HG02973 (cell line): ENCODE data around the gene OR1I1.
"Not testable (repeated sequence)": the region's sequence is repeated elsewhere in the genome, so short reads cannot be mapped to it uniquely, and the experiment has no call there.

Experiments used
- ATAC-seq: cut with Tn5 transposase; IDR thresholded peaks from one replicate; pipeline ENCODE4 v1.9.1; 2021; ENCODE audit warnings: moderate library complexity; ENCODE audit not compliant: unreplicated experiment

Gene OR1I1, protein sequence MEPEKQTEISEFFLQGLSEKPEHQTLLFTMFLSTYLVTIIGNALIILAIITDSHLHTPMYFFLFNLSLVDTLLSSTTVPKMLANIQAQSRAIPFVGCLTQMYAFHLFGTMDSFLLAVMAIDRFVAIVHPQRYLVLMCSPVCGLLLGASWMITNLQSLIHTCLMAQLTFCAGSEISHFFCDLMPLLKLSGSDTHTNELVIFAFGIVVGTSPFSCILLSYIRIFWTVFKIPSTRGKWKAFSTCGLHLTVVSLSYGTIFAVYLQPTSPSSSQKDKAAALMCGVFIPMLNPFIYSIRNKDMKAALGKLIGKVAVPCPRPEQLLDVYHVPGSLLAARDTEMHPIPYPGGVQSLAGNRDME

DNA sequence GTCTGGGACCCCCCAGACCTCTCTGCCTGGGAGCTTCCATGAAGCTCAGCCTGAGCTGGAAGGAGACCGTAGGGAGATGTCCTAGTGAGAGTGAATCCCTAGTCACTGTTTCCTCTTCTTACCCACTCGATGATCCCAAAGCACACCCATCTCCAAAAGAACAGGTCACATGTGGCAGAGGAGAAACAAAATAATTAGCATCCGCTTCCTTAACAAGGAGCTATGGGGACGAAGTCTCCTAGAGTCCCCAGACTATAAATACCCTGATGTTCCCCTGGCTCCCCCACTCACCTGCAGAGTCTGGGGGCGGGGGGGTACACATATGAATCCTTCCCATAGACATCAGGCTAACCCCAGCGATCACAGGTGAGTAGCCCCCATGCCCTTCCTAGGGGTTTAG lies at the start of gene OR1I1:
OR1I1 (plus strand) TSS at position 301 of the 400 bp plus-strand sequence. CDS start 4,855 bp downstream, outside the sequence.
- no peak for ATAC-seq

DNA sequence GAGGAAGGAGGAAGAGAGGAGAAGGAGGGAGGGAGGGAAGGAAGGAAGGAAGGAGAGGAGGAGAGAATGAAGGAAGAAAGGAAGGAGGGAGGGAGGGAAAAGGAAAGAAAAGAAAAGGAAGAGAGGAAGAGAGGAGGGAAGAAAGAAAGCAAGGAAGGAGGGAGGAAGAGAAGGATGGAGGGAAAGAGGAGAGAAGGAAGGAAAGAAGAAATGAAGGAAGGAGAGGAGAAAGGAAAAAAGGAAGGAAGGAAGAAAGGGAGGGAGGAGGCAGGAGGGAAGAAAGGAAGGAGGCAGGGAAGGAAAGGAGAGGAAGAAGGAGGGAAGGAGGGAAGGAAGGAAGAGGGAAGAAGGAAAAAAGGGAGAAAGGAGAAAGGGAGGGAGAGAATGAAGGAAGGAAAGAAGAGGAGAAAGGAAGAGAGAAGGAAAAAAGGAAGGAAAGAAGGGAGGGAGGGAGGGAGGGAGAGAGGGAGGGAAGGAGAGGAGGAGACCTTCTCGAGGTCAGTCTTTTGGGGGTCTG lies 46.2 kb upstream of the OR1I1 start:
- no peak for ATAC-seq

- no peak for ATAC-seq
Observed at GRCh38 chr19:15037586-15037985, 44.4 kb upstream of the OR1I1 start.

DNA sequence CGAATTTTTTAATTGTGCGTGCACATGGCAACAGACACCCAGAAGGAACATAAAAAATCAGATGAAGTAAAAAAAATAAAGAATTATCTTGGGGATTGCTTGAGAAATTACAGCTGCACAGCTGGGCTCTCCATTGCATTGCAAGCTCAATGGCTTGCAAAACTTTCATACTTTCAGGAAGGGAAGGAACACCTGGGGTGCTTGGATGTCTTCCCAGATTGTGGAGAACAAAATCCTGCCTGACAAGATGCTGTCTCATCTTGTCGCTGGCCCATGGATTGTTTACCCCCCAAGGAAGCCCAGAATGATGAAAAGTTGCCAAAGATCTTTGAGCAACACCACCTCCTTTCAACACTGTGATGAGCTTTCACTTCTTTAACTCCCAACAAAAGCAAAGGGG lies 43.7 kb upstream of the OR1I1 start:
- no peak for ATAC-seq

- ATAC-seq, result no peak
Observed at GRCh38 chr19:15042003-15042402, 40.0 kb upstream of the OR1I1 start.

DNA sequence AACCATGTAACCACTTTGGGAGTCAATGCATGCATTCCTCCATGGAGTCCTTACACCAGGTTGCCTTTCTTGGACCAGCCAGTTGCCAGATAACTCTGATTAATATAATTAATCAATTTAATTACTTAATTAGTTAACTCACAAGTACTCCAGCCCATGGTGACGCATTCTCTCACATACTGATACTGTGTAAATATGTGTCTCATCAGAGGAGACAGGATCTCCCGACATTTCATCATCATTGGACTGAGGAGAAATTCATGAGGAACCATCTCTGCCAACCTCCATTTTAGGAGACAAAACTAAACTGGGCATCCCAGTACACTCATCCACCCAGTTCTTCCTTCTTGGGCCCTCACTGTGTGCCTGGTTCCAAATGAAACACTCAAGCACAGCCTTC lies 39.2 kb upstream of the OR1I1 start:
- no peak for ATAC-seq

DNA sequence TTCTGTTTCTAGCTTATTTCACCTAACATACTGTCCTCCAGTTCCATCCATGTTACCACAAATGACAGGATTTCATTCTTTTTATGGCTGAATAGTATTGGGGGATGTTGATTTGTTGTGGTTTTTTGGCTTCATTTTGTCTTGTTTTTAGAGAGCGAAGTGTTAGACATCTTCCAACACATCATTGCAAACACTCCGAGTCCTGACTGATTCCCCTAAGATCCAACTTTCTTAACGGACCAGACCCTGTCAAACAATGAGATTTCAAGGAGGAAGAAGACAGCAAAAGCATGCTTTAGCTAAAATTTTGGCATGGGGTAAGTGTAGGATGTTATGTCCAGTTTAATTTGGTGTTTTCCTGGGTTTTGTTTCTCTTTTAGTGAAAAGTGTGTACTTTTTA lies 36.5 kb upstream of the OR1I1 start:
- ATAC-seq, result no peak

- no peak for ATAC-seq
Observed at GRCh38 chr19:15047680-15048079, 34.3 kb upstream of the OR1I1 start.

- no peak for ATAC-seq
Observed at GRCh38 chr19:15048128-15048527, 33.9 kb upstream of the OR1I1 start.

- no peak for ATAC-seq
Observed at GRCh38 chr19:15048885-15049541, 33.0 kb upstream of the OR1I1 start, which contains the start of gene CASP14. Gene CASP14, plus strand, starts transcription at chr19:15049480. Its CDS starts 2,772 bp downstream, at chr19:15052252.

- no peak for ATAC-seq
Observed at GRCh38 chr19:15050639-15051038, 31.4 kb upstream of the OR1I1 start.

- no peak for ATAC-seq
Observed at GRCh38 chr19:15062036-15062435, 20.0 kb upstream of the OR1I1 start.

DNA sequence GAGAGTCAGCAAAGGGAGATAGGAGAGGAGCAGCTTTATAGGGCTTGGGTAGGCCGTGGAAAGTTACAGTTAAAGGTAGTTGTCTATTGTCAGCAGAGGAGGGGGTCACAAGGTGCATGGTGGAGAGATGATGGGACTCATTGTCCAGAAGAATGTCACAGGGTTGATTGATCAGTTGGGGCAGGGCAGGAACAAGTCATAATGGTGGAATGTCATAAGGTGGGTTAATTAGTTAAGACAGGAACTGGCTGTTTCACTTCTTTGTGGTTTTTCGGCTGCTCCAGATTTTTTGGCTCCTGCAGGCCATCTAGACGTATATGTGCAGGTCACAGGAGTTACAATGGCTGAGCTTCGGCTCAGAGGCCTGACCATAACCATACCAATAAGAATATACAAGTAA lies 11.6 kb upstream of the OR1I1 start:
- ATAC-seq, result not testable (repeated sequence)

GRCh38 chr19:15072930-15073647 lies 8.9 kb upstream of the OR1I1 start:
- ATAC-seq, result no peak

- no peak for ATAC-seq
Observed at GRCh38 chr19:15074371-15074770, 7.6 kb upstream of the OR1I1 start.

DNA sequence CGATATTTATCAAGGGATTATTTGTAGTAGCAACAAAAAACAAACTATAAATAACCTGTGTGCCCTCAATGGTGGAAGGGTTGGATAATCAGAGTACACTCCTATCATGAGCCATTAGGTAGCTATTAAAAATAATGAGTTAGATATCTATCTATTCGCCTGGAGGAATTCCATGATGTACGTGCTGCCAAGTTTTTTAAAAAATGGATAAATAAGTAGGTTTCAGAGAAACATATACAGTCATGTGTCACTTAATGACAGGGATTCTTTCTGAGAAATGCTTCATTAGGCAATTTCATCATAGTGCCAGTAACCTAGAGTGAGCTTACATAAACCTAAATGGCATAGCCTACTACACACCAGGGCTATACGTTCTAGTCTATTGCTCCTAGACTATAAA lies 6.2 kb upstream of the OR1I1 start:
- ATAC-seq, result no peak

- not testable (repeated sequence) for ATAC-seq
Observed at GRCh38 chr19:15080002-15080401, 2.0 kb upstream of the OR1I1 start.

- ATAC-seq, result no peak
Observed at GRCh38 chr19:15087182-15087581, 5.2 kb downstream of the OR1I1 start.

GRCh38 chr19:15091918-15092753 lies 10.1 kb downstream of the OR1I1 start:
- ATAC-seq, result no peak

DNA sequence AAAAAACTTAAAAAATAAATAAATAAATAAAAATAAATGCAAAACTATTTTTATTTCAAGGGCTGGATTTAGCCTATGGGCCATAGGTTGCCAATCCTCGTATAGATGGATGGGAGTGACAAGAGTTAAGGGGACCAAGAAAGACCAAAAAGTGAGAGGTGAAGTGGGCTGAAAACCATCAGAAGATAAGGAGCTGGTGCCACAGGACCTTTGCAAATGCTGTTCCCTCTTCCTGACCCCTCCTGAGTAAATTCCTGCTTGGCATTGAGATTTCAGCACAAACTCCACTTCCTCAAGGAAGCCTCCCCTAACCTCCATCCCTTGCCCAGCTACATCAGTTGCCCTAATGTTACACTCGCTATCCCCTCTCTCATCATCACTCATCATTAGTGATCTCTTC lies 11.0 kb downstream of the OR1I1 start:
- ATAC-seq, result no peak

GRCh38 chr19:15096223-15096622 lies 14.2 kb downstream of the OR1I1 start:
- no peak for ATAC-seq
